GM12872 (cell line): ENCODE results near the gene DNAH12.

Source experiments
- TF ChIP-seq, protein P1 (sequence below): IDR thresholded peaks from 3 replicates; pipeline ENCODE4 v1.5.1; 2011; ENCODE audit warnings: low read depth, mild to moderate bottlenecking, low read length, moderate library complexity; ENCODE audit not compliant: insufficient read depth

Gene DNAH12

DNA sequence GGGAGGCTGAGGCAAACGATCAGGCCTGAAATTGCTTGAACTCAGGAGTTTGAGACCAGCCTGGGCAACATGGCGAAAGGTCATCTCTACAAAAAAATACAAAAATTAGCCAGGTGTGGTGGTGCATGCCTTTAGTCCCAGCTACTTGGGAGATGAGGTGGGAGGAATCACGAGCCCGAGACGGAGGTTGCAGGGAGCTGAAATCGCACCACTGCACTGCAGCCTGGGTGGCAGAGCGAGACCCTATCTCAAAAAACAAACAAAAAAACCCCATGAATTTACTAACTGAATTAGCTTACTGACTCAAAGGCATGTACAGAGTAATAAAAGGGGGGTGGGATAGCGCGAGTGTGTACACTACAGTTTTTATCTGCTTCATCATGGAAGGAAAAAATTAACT lies 33.7 kb upstream of the DNAH12 start:
- TF ChIP-seq, protein P1, sequence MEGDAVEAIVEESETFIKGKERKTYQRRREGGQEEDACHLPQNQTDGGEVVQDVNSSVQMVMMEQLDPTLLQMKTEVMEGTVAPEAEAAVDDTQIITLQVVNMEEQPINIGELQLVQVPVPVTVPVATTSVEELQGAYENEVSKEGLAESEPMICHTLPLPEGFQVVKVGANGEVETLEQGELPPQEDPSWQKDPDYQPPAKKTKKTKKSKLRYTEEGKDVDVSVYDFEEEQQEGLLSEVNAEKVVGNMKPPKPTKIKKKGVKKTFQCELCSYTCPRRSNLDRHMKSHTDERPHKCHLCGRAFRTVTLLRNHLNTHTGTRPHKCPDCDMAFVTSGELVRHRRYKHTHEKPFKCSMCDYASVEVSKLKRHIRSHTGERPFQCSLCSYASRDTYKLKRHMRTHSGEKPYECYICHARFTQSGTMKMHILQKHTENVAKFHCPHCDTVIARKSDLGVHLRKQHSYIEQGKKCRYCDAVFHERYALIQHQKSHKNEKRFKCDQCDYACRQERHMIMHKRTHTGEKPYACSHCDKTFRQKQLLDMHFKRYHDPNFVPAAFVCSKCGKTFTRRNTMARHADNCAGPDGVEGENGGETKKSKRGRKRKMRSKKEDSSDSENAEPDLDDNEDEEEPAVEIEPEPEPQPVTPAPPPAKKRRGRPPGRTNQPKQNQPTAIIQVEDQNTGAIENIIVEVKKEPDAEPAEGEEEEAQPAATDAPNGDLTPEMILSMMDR = no peak

DNA sequence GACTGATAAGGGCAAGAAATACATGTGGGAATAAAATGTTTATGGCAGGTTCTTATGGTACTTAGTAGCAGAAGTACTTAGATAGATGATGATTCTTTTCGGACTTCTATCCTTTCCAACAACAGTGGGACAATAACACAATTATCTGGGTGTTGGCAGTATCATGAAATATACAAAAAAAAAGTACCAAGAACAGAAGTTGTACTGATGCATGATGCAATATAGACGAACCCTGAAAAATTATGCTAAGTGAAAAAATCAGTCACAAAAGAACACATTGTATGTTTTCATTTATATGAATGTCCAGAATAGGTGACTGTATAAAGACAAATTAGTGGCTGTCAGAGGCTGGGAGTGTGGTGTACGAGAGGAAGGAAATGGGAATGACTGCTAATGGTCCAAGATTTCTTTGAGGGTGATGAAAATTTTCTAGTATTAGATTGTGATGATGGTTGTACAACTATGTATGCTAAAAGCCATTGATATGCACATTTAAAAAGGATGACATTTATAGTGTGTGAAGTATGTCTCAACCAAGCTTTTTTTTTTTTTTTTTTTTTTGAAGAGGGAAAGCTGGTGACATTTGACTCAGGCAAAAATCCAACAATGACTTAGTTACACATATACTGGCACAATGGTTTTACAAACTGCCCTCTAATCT lies 32.0 kb upstream of the DNAH12 start:
- TF ChIP-seq, protein P1 = no peak

- TF ChIP-seq, protein P1 = no peak
These were observed 28.0 kb upstream of the DNAH12 start for GRCh38 chr3:57572096-57572495.

DNA sequence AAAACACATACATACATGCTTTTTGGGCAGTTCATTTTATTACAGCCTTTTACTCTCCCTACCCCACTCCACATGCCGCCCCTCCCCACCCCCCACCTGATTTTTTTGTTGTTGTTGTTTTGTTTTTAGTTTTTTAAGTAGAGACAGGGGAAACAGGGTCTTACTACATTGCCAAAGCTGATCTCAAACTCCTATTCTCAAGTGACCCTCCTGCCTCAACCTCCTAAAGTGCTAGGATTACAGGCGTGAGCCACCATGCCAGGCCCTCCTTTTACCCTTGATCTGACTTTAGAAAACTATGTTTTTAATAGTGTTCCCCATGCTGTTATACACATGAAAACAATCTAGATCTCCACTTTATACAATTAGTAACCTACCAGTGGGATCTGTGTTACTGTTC lies 26.7 kb upstream of the DNAH12 start:
- TF ChIP-seq, protein P1 = no peak

DNA sequence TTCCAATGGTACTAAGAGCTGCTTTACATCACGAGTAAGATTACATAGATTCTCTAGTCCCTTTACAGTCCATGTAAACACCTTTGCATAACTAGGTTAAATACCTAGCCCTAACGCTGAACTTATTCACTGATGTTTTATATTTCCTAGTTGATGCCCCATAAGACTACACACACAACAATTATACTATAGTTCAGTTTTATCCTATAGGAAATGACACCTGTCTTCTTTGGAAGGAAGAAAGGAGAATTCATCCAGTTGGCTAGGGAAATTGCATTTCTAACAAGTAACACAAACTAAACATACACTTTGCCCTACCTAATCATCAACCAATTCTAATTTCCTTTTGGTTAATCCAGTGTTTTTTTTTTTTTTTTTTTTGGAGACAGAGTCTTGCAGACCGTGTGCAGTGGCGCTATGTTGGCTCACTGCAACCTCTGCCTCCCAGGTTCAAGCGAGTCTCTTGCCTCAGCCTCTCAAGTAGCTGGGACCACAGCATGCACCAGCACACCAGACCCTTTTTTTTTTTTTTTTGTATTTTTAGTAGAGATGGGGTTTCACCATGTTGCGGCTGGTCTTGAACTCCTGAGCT lies 25.8 kb upstream of the DNAH12 start:
- TF ChIP-seq, protein P1 = no peak

DNA sequence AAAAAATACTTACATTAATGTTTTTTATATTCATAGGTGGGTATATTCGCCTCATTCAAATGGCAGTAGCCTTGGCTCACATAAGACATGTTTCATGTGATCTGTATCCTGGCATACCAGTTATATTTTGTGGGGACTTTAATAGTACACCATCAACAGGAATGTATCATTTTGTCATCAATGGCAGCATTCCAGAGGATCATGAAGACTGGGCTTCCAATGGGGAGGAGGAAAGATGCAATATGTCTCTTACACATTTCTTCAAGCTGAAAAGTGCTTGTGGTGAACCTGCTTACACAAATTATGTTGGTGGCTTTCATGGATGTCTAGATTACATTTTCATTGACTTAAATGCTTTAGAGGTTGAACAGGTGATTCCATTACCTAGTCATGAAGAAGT lies 15.4 kb upstream of the DNAH12 start:
- TF ChIP-seq, protein P1 = no peak

DNA sequence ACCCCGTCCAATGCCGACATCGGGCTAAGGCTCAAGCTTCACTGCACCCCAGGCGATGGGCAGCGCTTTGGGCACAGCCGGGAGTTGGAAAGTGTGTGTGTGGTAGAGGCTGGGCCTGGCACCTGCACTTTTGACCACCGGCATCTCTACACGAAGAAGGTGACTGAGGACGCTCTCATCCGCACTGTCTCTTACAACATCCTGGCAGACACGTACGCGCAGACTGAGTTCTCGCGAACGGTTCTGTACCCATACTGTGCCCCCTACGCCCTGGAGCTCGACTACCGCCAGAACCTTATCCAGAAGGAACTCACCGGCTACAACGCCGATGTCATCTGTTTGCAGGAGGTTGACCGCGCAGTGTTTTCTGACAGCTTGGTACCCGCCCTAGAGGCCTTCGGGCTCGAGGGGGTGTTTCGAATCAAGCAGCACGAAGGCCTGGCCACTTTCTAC lies 13.0 kb upstream of the DNAH12 start:
- TF ChIP-seq, protein P1 = no peak
